OCI-LY3 (cell line): Measurements from ENCODE around the gene TBC1D8B.

ENCODE experiments used
- H2AFZ ChIP-seq: fragments of 200-600, 300-600 bp; shearing (Covaris generic); 2 replicates; pipeline ENCODE4 v1.6.0; 2014; ENCODE audit warnings: antibody characterized with exemption, low read depth, low read length
- H3K27ac ChIP-seq: fragments of 200-600, 300-600 bp; sonication (generic); 2 replicates; pipeline ENCODE4 v1.5.1; 2014; ENCODE audit warnings: mild to moderate bottlenecking, low read length, moderate library complexity, mixed read lengths
- H3K27me3 ChIP-seq: fragments of 200-600, 300-600 bp; sonication (generic); 2 replicates; pipeline ENCODE4 v1.6.1; 2014; ENCODE audit warnings: low read depth, low read length, mixed read lengths
- H3K36me3 ChIP-seq: fragments of 200-600, 300-600 bp; sonication (generic); replicated peaks from 2 replicates; pipeline ENCODE3; 2014; ENCODE audit warnings: low read depth, low read length, mixed read lengths
- H3K4me1 ChIP-seq: fragments of 300-600, 200-600 bp; sonication (generic); 2 replicates; pipeline ENCODE4 v1.6.1; 2014; ENCODE audit warnings: low read length, mixed read lengths
- H3K4me2 ChIP-seq: fragments of 200-600, 300-600 bp; sonication (generic); 2 replicates; pipeline ENCODE4 v1.6.1; 2014; ENCODE audit warnings: low read length, mixed read lengths
- H3K4me3 ChIP-seq: fragments of 300-600, 200-600 bp; sonication (generic); 2 replicates; pipeline ENCODE4 v1.5.1; 2014; ENCODE audit warnings: antibody characterized with exemption, mild to moderate bottlenecking, low read length, moderate library complexity
- H3K79me2 ChIP-seq: fragments of 300-600, 200-600 bp; shearing (Covaris generic); 2 replicates; pipeline ENCODE4 v1.6.1; 2014; ENCODE audit warnings: mild to moderate bottlenecking, low read length, mixed read lengths
- H3K9ac ChIP-seq: fragments of 300-600, 200-600 bp; shearing (Covaris generic); 2 replicates; pipeline ENCODE4 v1.6.0; 2014; ENCODE audit warnings: mild to moderate bottlenecking, low read length, moderate library complexity
- H3K9me3 ChIP-seq: fragments of 200-600, 300-600 bp; shearing (Covaris generic); 2 replicates; pipeline ENCODE4 v1.6.1; 2014; ENCODE audit warnings: low read length, mixed read lengths; ENCODE audit not compliant: insufficient read depth
- H4K20me1 ChIP-seq: fragments of 200-600, 300-600 bp; sonication (generic); 2 replicates; pipeline ENCODE4 v1.6.1; 2016; ENCODE audit warnings: low read length, mixed read lengths; ENCODE audit not compliant: insufficient read depth
- EZH2phosphoT487 ChIP-seq: fragments of 200-600 bp; shearing (Covaris generic); IDR thresholded peaks from 2 replicates; pipeline ENCODE4 v1.6.1; 2018; ENCODE audit warnings: antibody characterized with exemption, mixed run types, low read depth
- TF ChIP-seq, protein P1 (sequence below): fragments of 200-600, 300-600 bp; sonication (generic); IDR thresholded peaks from 2 replicates; pipeline ENCODE4 v1.5.1; 2014; ENCODE audit warnings: antibody characterized with exemption, low read length, low read depth

TBC1D8B gene

GRCh38 chrX:106906361-106906760, 103.9 kb downstream of the TBC1D8B start:
- TF ChIP-seq EZH2phosphoT487: no peak
- TF ChIP-seq, protein P1, sequence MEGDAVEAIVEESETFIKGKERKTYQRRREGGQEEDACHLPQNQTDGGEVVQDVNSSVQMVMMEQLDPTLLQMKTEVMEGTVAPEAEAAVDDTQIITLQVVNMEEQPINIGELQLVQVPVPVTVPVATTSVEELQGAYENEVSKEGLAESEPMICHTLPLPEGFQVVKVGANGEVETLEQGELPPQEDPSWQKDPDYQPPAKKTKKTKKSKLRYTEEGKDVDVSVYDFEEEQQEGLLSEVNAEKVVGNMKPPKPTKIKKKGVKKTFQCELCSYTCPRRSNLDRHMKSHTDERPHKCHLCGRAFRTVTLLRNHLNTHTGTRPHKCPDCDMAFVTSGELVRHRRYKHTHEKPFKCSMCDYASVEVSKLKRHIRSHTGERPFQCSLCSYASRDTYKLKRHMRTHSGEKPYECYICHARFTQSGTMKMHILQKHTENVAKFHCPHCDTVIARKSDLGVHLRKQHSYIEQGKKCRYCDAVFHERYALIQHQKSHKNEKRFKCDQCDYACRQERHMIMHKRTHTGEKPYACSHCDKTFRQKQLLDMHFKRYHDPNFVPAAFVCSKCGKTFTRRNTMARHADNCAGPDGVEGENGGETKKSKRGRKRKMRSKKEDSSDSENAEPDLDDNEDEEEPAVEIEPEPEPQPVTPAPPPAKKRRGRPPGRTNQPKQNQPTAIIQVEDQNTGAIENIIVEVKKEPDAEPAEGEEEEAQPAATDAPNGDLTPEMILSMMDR: no peak
- Histone ChIP-seq H3K27me3 (no peaks in the 10 kb centered on the region), H3K4me3 (no peak overlapping the region), H3K79me2 (no peaks in the 10 kb centered on the region), H4K20me1 (no peaks in the 10 kb centered on the region), H3K4me2 (no peak overlapping the region), H3K9ac (no peak overlapping the region), H3K9me3 (no peaks in the 10 kb centered on the region), H2AFZ (no peak overlapping the region), H3K36me3 (no peaks in the 10 kb centered on the region), H3K4me1 (no peaks in the 10 kb centered on the region), H3K27ac (no peak overlapping the region)

- H3K9me3 ChIP-seq: no peaks in the 10 kb centered on the region
- no peaks in the 10 kb centered on the region for H3K4me1 ChIP-seq
- H3K9ac ChIP-seq: no peak overlapping the region
- no peaks in the 10 kb centered on the region for H3K79me2 ChIP-seq
- no peak overlapping the region for H3K4me3 ChIP-seq
- H2AFZ ChIP-seq: no peak overlapping the region
- H3K27me3 ChIP-seq: no peaks in the 10 kb centered on the region
- no peaks in the 10 kb centered on the region for H3K36me3 ChIP-seq
- no peaks in the 10 kb centered on the region for H4K20me1 ChIP-seq
- H3K27ac ChIP-seq: no peak overlapping the region
- H3K4me2 ChIP-seq: no peak overlapping the region
- TF ChIP-seq EZH2phosphoT487: no peak
- TF ChIP-seq, protein P1: no peak
These were observed 110.4 kb downstream of the TBC1D8B start for GRCh38 chrX:106912864-106913263.

DNA sequence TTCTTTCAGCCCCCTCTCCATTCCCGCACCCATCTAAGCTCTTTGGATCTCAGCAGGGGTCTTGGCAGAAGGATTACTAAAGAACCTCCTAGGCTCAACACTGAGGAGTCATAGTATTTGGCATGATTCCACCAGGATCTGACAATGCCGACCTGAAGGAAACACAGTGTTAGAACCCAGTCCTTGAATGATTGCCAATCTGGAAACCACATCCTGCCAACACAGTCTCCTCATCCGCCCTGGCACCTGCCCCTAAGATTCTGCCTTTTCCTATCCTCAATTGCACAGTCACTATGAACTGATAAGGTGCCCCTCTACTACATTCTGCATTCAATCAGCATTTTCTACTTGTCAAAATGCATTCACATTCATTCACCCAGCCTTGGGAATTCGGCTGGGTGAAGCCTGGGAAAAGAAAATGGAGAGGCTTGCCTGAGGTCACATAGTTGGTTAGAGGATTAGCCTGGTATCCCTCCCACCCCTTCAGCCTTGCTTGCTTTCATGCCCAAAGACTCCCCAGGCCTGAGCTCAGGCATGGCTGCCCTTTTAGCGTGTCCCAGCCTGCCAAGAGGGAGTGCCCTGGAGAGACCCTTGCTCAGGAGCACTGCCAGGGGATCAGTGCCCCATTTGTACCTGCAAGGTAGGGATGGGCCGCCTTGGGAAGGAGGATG, 115.5 kb downstream of the TBC1D8B start:
- Histone ChIP-seq H3K27ac (no peak overlapping the region), H3K4me1 (no peaks in the 10 kb centered on the region), H3K36me3 (no peaks in the 10 kb centered on the region), H3K79me2 (no peaks in the 10 kb centered on the region), H2AFZ (no peak overlapping the region), H3K4me3 (no peak overlapping the region), H4K20me1 (no peaks in the 10 kb centered on the region), H3K4me2 (no peak overlapping the region), H3K27me3 (no peaks in the 10 kb centered on the region), H3K9me3 (no peaks in the 10 kb centered on the region), H3K9ac (no peak overlapping the region)
- TF ChIP-seq, protein P1: no peak
- TF ChIP-seq EZH2phosphoT487: no peak

DNA sequence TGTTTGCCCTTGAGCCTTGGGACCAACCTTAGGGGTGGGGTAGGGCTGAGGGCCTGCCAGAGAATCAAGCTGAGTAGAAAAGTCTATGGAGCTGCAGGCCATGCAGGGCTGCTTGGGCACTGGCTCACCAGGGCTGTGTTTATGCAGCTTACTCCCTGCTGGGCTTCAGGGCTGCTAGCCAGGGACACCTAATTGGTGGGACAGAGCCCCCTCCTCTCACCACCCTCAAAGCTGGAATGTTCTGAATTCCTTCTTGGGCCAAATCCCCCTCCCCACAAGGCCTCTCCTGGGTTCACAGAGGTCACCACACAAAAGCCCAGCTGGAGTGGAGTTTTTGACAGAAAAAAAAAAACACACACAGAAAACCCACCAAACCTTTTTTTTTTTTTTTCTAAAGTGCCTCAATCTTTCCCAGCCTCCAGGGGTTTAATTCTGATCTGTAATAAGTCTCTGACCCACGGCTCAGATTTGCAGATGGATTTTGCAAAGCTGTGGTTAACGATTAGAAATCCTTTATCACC, 117.5 kb downstream of the TBC1D8B start, which contains the start of gene CLDN2:
Gene CLDN2, plus strand, starts transcription at position 471 of the 521 bp plus-strand sequence. CDS start 7,827 bp downstream, outside the sequence.
- no peaks in the 10 kb centered on the region for H3K36me3 ChIP-seq
- no peaks in the 10 kb centered on the region for H3K4me1 ChIP-seq
- H3K27ac ChIP-seq: no peak within 1 kb of the TSS
- no peaks in the 10 kb centered on the region for H3K27me3 ChIP-seq
- H3K79me2 ChIP-seq: no peaks in the 10 kb centered on the region
- H3K9me3 ChIP-seq: no peaks in the 10 kb centered on the region
- no peak within 1 kb of the TSS for H3K9ac ChIP-seq
- no peak within 1 kb of the TSS for H2AFZ ChIP-seq
- no peaks in the 10 kb centered on the region for H4K20me1 ChIP-seq
- no peak within 1 kb of the TSS for H3K4me2 ChIP-seq
- no peak within 1 kb of the TSS for H3K4me3 ChIP-seq
- TF ChIP-seq, protein P1: no peak
- no peak for TF ChIP-seq EZH2phosphoT487
